ENCODE results near the gene CCL7.

Gene CCL7

DNA sequence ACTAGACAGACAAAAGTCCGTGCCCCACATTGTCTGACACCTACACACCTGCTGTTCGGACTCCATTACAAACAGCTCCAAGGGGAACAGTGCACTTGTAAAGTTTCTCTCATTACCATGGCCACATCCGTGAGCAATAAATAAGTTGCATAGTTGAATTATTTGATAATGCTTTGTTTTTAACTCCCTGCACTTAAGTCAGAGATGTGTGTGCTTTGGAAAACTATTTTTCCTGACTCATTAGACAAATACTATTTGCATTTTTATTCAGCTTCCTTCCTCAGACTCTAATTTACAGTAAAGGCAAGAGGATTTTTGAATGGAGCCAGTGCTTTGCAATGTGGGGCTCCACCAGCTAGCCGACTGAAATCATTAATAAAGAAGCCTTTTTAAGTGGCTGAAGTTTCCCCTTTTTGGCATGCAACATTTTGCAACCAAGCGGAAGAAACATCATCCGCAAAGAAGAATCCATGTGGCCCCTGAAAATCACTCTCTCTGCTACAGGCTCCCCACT is 21.5 kb upstream of the CCL7 start:
- Histone ChIP-seq H3K36me3 (ENCODE audit: control insufficient read depth, insufficient read depth, low read length, severe bottlenecking) (no peaks in the 10 kb centered on the region), H3K9ac (ENCODE audit: low read length) (peak overlapping the region; percentile 32), H3K4me1 (ENCODE audit: control insufficient read depth, insufficient read depth, low read length) (peaks cover 48% of the 10 kb centered on the region), H3K4me3 (ENCODE audit: low read length) (no peak overlapping the region), H3K27me3 (replicated peaks; ENCODE audit: control insufficient read depth, insufficient read depth, low read length) (no peaks in the 10 kb centered on the region), H3K9me3 (ENCODE audit: control insufficient read depth, low read length) (no peaks in the 10 kb centered on the region)
- DNase-seq (ENCODE audit: low read depth), result peak; percentile 42

DNA sequence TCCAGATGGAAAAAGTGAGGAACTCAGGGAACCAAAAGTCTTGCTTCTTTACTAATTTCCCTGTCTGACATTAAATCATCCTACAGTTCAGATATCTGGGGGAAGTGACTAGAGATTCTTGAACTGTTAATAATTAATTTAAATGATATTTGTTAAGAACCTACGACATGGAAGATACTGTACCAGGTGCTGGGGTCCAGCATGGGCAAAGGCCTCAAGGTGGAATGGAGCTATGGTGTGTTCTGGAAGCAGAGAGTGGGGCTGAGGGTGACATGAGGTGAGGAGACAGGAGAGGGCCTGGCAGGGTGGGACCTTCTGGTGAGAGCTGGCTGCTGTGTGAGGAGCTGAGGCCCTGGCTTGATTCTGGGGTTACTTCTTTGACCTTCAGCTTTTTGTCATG is 21.0 kb upstream of the CCL7 start:
- Histone ChIP-seq H3K4me1 (ENCODE audit: control insufficient read depth, insufficient read depth, low read length) (peaks cover 52% of the 10 kb centered on the region), H3K27me3 (replicated peaks; ENCODE audit: control insufficient read depth, insufficient read depth, low read length) (no peaks in the 10 kb centered on the region), H3K36me3 (ENCODE audit: control insufficient read depth, insufficient read depth, low read length, severe bottlenecking) (no peaks in the 10 kb centered on the region), H3K4me3 (ENCODE audit: low read length) (no peak overlapping the region), H3K9ac (ENCODE audit: low read length) (peak overlapping the region; percentile 32), H3K9me3 (ENCODE audit: control insufficient read depth, low read length) (no peaks in the 10 kb centered on the region)
- DNase-seq (ENCODE audit: low read depth), result no peak

DNA sequence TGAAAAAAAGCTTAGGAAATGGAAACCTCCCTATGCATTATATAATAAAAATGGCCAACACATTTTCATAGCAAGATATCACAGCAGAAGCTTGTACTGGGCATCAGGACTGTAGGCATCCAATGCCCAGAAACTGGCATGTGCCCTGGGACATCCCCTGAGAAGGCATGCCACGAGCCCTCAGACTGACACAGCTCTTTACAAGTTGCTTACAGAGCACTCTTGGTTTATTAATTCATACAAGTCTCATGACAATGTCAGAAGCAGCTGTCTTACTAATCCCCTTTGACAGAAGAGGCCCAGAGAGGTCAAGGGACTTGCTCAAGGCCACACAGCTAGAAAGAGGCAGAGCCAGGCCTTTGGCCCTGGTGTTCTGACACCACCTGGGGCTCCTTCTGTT is 20.5 kb upstream of the CCL7 start:
- Histone ChIP-seq H3K9me3 (ENCODE audit: control insufficient read depth, low read length) (no peaks in the 10 kb centered on the region), H3K4me3 (ENCODE audit: low read length) (no peak overlapping the region), H3K36me3 (ENCODE audit: control insufficient read depth, insufficient read depth, low read length, severe bottlenecking) (no peaks in the 10 kb centered on the region), H3K9ac (ENCODE audit: low read length) (peak overlapping the region; percentile 32), H3K4me1 (ENCODE audit: control insufficient read depth, insufficient read depth, low read length) (peaks cover 54% of the 10 kb centered on the region), H3K27me3 (replicated peaks; ENCODE audit: control insufficient read depth, insufficient read depth, low read length) (no peaks in the 10 kb centered on the region)
- no peak for DNase-seq (ENCODE audit: low read depth)

DNA sequence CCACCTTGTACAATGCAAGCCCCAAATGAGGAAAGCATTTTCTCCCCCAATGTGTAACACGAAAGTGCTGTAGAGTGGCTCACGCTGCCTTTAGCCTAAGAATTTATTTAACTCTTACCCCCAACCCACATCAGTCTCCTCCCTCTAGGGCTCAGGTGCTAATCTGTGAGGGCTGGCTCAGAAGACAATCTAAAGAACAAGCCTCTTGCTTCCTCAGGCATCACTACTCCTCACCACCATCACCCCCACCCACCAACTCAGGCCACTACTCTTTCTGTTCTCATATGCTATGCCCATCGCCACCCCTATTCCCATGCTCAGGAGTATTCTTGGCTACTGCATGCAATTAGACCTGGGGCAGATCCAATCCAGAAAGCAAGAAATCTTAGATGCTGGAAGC is 18.8 kb upstream of the CCL7 start:
- Histone ChIP-seq H3K9ac (ENCODE audit: low read length) (no peak overlapping the region), H3K4me3 (ENCODE audit: low read length) (no peak overlapping the region), H3K27me3 (replicated peaks; ENCODE audit: control insufficient read depth, insufficient read depth, low read length) (no peaks in the 10 kb centered on the region), H3K4me1 (ENCODE audit: control insufficient read depth, insufficient read depth, low read length) (peaks cover 70% of the 10 kb centered on the region), H3K9me3 (ENCODE audit: control insufficient read depth, low read length) (no peaks in the 10 kb centered on the region), H3K36me3 (ENCODE audit: control insufficient read depth, insufficient read depth, low read length, severe bottlenecking) (no peaks in the 10 kb centered on the region)
- DNase-seq (ENCODE audit: low read depth), result no peak

DNA sequence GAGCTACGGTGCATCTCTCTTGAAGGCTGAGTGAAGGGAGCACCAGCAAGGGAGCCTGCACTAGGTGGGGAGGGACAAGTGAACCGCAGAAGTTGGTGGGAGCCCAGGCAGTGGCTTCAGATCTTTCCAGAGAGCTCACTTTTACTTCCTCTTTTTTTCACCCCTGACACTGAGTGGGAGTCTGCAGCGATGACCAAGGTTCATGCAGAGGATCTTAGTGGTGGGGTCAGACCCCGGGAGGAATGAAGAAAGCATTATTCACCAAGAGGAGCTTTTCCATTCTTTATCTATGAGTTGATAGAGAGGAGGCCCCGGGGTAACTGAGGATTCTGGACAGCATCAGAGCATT is 18.0 kb upstream of the CCL7 start:
- no peaks in the 10 kb centered on the region for H3K9me3 ChIP-seq (ENCODE audit: control insufficient read depth, low read length)
- no peaks in the 10 kb centered on the region for H3K36me3 ChIP-seq (ENCODE audit: control insufficient read depth, insufficient read depth, low read length, severe bottlenecking)
- H3K4me1 ChIP-seq (ENCODE audit: control insufficient read depth, insufficient read depth, low read length), result peaks cover 74% of the 10 kb centered on the region
- H3K4me3 ChIP-seq (ENCODE audit: low read length), result no peak overlapping the region
- H3K9ac ChIP-seq (ENCODE audit: low read length), result peak overlapping the region; percentile 10
- no peak for DNase-seq (ENCODE audit: low read depth)
- H3K27me3 ChIP-seq (replicated peaks; ENCODE audit: control insufficient read depth, insufficient read depth, low read length), result no peaks in the 10 kb centered on the region

DNA sequence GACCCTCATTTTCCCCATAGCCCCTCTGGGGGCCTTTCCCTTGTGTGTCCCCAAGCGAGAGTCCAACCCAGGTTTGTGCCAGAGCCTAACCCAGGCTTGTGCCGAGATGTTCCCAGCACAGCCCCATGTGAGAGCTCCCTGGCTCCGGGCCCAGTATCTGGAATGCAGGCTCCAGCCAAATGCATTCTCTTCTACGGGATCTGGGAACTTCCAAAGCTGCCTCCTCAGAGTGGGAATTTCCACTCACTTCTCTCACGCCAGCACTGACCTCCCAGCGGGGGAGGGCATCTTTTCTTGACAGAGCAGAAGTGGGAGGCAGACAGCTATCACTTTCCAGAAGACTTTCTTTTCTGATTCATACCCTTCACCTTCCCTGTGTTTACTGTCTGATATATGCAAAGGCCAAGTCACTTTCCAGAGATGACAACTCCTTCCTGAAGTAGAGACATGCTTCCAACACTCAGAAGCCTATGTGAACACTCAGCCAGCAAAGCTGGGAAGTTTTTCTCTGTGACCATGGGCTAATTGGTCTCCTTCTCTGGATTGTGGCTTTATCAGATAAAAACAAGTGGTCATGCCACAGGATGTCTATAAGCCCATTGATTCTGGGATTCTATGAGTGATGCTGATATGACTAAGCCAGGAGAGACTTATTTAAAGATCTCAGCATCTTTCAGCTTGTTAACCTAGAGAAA is 17.4 kb upstream of the CCL7 start:
- no peaks in the 10 kb centered on the region for H3K9me3 ChIP-seq (ENCODE audit: control insufficient read depth, low read length)
- peak overlapping the region; percentile 25 for H3K4me3 ChIP-seq (ENCODE audit: low read length)
- H3K36me3 ChIP-seq (ENCODE audit: control insufficient read depth, insufficient read depth, low read length, severe bottlenecking), result no peaks in the 10 kb centered on the region
- no peaks in the 10 kb centered on the region for H3K27me3 ChIP-seq (replicated peaks; ENCODE audit: control insufficient read depth, insufficient read depth, low read length)
- peak; percentile 94 for DNase-seq (ENCODE audit: low read depth)
- peak overlapping the region; percentile 73 for H3K9ac ChIP-seq (ENCODE audit: low read length)
- peaks cover 74% of the 10 kb centered on the region for H3K4me1 ChIP-seq (ENCODE audit: control insufficient read depth, insufficient read depth, low read length)

DNA sequence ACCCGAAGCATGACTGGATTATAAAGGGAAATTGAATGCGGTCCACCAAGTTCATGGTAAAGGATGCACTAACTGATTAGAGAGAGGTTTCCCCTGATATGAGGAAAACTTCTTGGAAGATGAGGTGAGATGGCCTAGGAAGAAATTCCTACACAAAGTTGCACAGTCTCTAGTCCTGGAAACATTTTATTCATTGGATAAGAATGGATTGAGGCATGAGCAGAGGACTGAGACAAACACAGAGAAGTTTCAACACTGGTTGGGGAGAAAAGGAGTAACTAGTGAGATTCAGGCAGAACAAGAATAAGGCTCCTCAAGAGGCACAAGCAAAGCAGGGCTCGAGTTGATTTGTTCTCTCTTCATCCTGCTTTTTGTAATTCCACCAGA is 16.9 kb upstream of the CCL7 start:
- Histone ChIP-seq H3K4me1 (ENCODE audit: control insufficient read depth, insufficient read depth, low read length) (peaks cover 74% of the 10 kb centered on the region), H3K9ac (ENCODE audit: low read length) (peak overlapping the region; percentile 73), H3K9me3 (ENCODE audit: control insufficient read depth, low read length) (no peaks in the 10 kb centered on the region), H3K27me3 (replicated peaks; ENCODE audit: control insufficient read depth, insufficient read depth, low read length) (no peaks in the 10 kb centered on the region), H3K36me3 (ENCODE audit: control insufficient read depth, insufficient read depth, low read length, severe bottlenecking) (no peaks in the 10 kb centered on the region), H3K4me3 (ENCODE audit: low read length) (peak overlapping the region; percentile 25)
- DNase-seq (ENCODE audit: low read depth), result no peak

DNA sequence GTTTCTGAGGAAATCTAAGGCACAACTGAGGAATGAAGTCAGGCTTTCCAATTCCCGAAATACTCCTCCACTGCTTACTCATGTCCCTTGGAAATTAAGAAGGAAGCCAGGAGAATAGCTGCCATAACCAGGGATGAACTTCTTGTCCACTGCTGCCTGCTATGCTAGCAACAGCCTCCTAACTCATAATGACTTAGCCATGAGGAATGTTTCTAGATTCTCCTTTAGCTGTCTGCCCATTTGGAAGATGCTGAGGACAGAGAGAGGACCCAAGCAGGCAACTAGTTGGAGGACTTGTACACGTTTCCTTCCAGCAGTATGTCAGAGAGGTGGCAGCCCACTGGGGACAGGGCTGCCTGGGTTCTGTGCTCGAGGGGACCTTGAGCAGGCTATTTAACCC is 15.9 kb upstream of the CCL7 start:
- Histone ChIP-seq H3K4me1 (ENCODE audit: control insufficient read depth, insufficient read depth, low read length) (peaks cover 73% of the 10 kb centered on the region), H3K27me3 (replicated peaks; ENCODE audit: control insufficient read depth, insufficient read depth, low read length) (no peaks in the 10 kb centered on the region), H3K9ac (ENCODE audit: low read length) (peak overlapping the region; percentile 89), H3K36me3 (ENCODE audit: control insufficient read depth, insufficient read depth, low read length, severe bottlenecking) (no peaks in the 10 kb centered on the region), H3K9me3 (ENCODE audit: control insufficient read depth, low read length) (no peaks in the 10 kb centered on the region), H3K4me3 (ENCODE audit: low read length) (peak overlapping the region; percentile 85)
- peak; percentile 73 for DNase-seq (ENCODE audit: low read depth)

DNA sequence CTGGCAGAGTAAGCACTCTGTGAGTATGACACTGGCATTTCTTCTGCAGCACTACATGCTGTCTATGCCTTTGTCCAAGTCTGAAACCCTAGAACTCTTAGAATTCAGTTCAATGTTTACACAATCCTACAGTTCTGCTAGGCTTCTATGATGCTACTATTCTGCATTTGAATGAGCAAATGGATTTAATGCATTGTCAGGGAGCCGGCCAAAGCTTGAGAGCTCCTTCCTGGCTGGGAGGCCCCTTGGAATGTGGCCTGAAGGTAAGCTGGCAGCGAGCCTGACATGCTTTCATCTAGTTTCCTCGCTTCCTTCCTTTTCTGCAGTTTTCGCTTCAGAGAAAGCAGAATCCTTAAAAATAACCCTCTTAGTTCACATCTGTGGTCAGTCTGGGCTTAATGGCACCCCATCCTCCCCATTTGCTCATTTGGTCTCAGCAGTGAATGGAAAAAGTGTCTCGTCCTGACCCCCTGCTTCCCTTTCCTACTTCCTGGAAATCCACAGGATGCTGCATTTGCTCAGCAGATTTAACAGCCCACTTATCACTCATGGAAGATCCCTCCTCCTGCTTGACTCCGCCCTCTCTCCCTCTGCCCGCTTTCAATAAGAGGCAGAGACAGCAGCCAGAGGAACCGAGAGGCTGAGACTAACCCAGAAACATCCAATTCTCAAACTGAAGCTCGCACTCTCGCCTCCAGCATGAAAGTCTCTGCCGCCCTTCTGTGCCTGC is 15.2 kb upstream of the CCL7 start, which contains the start of gene CCL2:
Gene CCL2, plus strand, starts transcription at position 635 of the 730 bp plus-strand sequence. Its CDS starts 65 bp downstream, at position 700.
- H3K27me3 ChIP-seq (replicated peaks; ENCODE audit: control insufficient read depth, insufficient read depth, low read length), result no peaks in the 10 kb centered on the region
- peaks cover 71% of the 10 kb centered on the region for H3K4me1 ChIP-seq (ENCODE audit: control insufficient read depth, insufficient read depth, low read length)
- no peaks in the 10 kb centered on the region for H3K9me3 ChIP-seq (ENCODE audit: control insufficient read depth, low read length)
- peak within 1 kb of the TSS; percentile 89 for H3K9ac ChIP-seq (ENCODE audit: low read length)
- peak within 1 kb of the TSS; percentile 85 for H3K4me3 ChIP-seq (ENCODE audit: low read length)
- DNase-seq (ENCODE audit: low read depth), result peak; percentile 77
- no peaks in the 10 kb centered on the region for H3K36me3 ChIP-seq (ENCODE audit: control insufficient read depth, insufficient read depth, low read length, severe bottlenecking)

DNA sequence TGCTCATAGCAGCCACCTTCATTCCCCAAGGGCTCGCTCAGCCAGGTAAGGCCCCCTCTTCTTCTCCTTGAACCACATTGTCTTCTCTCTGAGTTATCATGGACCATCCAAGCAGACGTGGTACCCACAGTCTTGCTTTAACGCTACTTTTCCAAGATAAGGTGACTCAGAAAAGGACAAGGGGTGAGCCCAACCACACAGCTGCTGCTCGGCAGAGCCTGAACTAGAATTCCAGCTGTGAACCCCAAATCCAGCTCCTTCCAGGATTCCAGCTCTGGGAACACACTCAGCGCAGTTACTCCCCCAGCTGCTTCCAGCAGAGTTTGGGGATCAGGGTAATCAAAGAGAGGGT is 14.7 kb upstream of the CCL7 start:
- Histone ChIP-seq H3K4me1 (ENCODE audit: control insufficient read depth, insufficient read depth, low read length) (peaks cover 68% of the 10 kb centered on the region), H3K27me3 (replicated peaks; ENCODE audit: control insufficient read depth, insufficient read depth, low read length) (no peaks in the 10 kb centered on the region), H3K4me3 (ENCODE audit: low read length) (peak overlapping the region; percentile 85), H3K9ac (ENCODE audit: low read length) (peak overlapping the region; percentile 89), H3K9me3 (ENCODE audit: control insufficient read depth, low read length) (no peaks in the 10 kb centered on the region), H3K36me3 (ENCODE audit: control insufficient read depth, insufficient read depth, low read length, severe bottlenecking) (no peaks in the 10 kb centered on the region)
- no peak for DNase-seq (ENCODE audit: low read depth)

DNA sequence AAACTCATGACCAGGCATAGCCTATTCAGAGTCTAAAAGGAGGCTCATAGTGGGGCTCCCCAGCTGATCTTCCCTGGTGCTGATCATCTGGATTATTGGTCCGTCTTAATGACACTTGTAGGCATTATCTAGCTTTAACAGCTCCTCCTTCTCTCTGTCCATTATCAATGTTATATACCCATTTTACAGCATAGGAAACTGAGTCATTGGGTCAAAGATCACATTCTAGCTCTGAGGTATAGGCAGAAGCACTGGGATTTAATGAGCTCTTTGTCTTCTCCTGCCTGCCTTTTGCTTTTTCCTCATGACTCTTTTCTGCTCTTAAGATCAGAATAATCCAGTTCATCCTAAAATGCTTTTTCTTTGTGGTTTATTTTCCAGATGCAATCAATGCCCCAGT is 14.2 kb upstream of the CCL7 start:
- Histone ChIP-seq H3K4me1 (ENCODE audit: control insufficient read depth, insufficient read depth, low read length) (peaks cover 63% of the 10 kb centered on the region), H3K36me3 (ENCODE audit: control insufficient read depth, insufficient read depth, low read length, severe bottlenecking) (no peaks in the 10 kb centered on the region), H3K4me3 (ENCODE audit: low read length) (peak overlapping the region; percentile 85), H3K27me3 (replicated peaks; ENCODE audit: control insufficient read depth, insufficient read depth, low read length) (no peaks in the 10 kb centered on the region), H3K9ac (ENCODE audit: low read length) (peak overlapping the region; percentile 89), H3K9me3 (ENCODE audit: control insufficient read depth, low read length) (no peaks in the 10 kb centered on the region)
- DNase-seq (ENCODE audit: low read depth), result no peak
